Measurements from ENCODE around the gene PHRF1. TPM values are rescaled to one million over a fixed set of nuclear protein-coding genes. Genes with fewer than 3 reads are reported as not detected.
"Not testable (repeated sequence)": the region's sequence is repeated elsewhere in the genome, so short reads cannot be mapped to it uniquely, and the experiment has no call there.

PHRF1 gene
- total and polyA plus RNA-seq, 7 donors, result 6.6 to 29.3 (median 16.1) TPM

- Histone ChIP-seq H3K27ac (no peak overlapping the region), H3K4me3 (no peak overlapping the region), H3K4me1 (no peaks in the 10 kb centered on the region), H3K36me3 (peaks cover 0 to 32% (median 2%) of the 10 kb centered on the region in 4 donors), H3K9me3 (no peaks in the 10 kb centered on the region), H3K27me3 (peaks cover 0 to 2% (median 0%) of the 10 kb centered on the region in 3 donors)
- intact Hi-C loops (cut with DNase I), result no loop called here
- no peak for DNase-seq
- WGBS, 2 donors, result 75 to 79% methylated on average over 16 of the region's 16 CpGs
- TF ChIP-seq EP300 (IDR thresholded peaks at IDR 0.05) (no peak), POLR2A (IDR thresholded peaks at IDR 0.05) (no peak), POLR2AphosphoS5 (IDR thresholded peaks at IDR 0.05) (no peak), CTCF (IDR thresholded peaks at IDR 0.05) (no peak)
Observed at GRCh38 chr11:645536-645935, 69.3 kb downstream of the PHRF1 start.

- no peak for DNase-seq
- no peak for TF ChIP-seq CTCF (IDR thresholded peaks at IDR 0.05)
- no peak for TF ChIP-seq POLR2AphosphoS5 (IDR thresholded peaks at IDR 0.05)
- no peak for TF ChIP-seq EP300 (IDR thresholded peaks at IDR 0.05)
- TF ChIP-seq POLR2A (IDR thresholded peaks at IDR 0.05), result no peak
- no peak overlapping the region for H3K27ac ChIP-seq
- H3K4me3 ChIP-seq, result no peak overlapping the region
- WGBS, 2 donors, result 73 to 84% methylated on average over 14 of the region's 14 CpGs
- H3K4me1 ChIP-seq, result no peaks in the 10 kb centered on the region
- H3K27me3 ChIP-seq, result no peaks in the 10 kb centered on the region
- peaks cover 0 to 33% (median 4%) of the 10 kb centered on the region in 4 donors for H3K36me3 ChIP-seq
- intact Hi-C loops (cut with DNase I), result no loop called here
- H3K9me3 ChIP-seq, result no peaks in the 10 kb centered on the region
Observed at GRCh38 chr11:646214-646613, 69.9 kb downstream of the PHRF1 start.

- 84 to 91% methylated on average over 10 of the region's 14 CpGs for WGBS, 2 donors
- DNase-seq; H3K4me3 ChIP-seq; H3K27ac ChIP-seq; H3K27me3 ChIP-seq; H3K4me1 ChIP-seq; intact Hi-C loops (cut with DNase I); H3K9me3 ChIP-seq: not testable (repeated sequence)
- H3K36me3 ChIP-seq, result peaks cover 0 to 29% (median 3%) of the 10 kb centered on the region in 4 donors
Observed at GRCh38 chr11:647672-648158, 71.4 kb downstream of the PHRF1 start.

- H3K36me3 ChIP-seq, result peaks cover 0 to 23% (median 3%) of the 10 kb centered on the region in 4 donors
- 95 to 97% methylated on average over 10 of the region's 10 CpGs for WGBS, 2 donors
Observed at GRCh38 chr11:650482-650881, 74.2 kb downstream of the PHRF1 start.

GRCh38 chr11:653136-653535 is 76.9 kb downstream of the PHRF1 start:
- WGBS, 2 donors, result 89 to 91% methylated on average over 14 of the region's 14 CpGs
- not testable (repeated sequence) for H3K4me1 ChIP-seq

More at GRCh38 chr11:650482-650881, 74.2 kb downstream of the PHRF1 start:
- TF ChIP-seq EP300 (IDR thresholded peaks at IDR 0.05) (no peak), POLR2AphosphoS5 (IDR thresholded peaks at IDR 0.05) (no peak), CTCF (IDR thresholded peaks at IDR 0.05) (no peak), POLR2A (IDR thresholded peaks at IDR 0.05) (no peak)
- Histone ChIP-seq H3K27me3 (no peaks in the 10 kb centered on the region), H3K4me3 (no peak overlapping the region), H3K27ac (no peak overlapping the region), H3K4me1 (no peaks in the 10 kb centered on the region), H3K9me3 (no peaks in the 10 kb centered on the region)
- no peak for DNase-seq
- intact Hi-C loops (cut with DNase I), result no loop called here

GRCh38 chr11:653837-654236 is 77.6 kb downstream of the PHRF1 start:
- Histone ChIP-seq H3K27me3 (no peaks in the 10 kb centered on the region), H3K36me3 (peaks cover 0 to 41% (median 5%) of the 10 kb centered on the region in 4 donors), H3K27ac (no peak overlapping the region), H3K9me3 (no peaks in the 10 kb centered on the region), H3K4me1 (no peaks in the 10 kb centered on the region), H3K4me3 (no peak overlapping the region)
- TF ChIP-seq EP300 (IDR thresholded peaks at IDR 0.05), result no peak
- DNase-seq, result no peak
- 86 to 95% methylated on average over 15 of the region's 15 CpGs for WGBS, 2 donors
- intact Hi-C loops (cut with DNase I), result no loop called here

More at GRCh38 chr11:653136-653535, 76.9 kb downstream of the PHRF1 start:
- H3K27me3 ChIP-seq; H3K9me3 ChIP-seq; H3K27ac ChIP-seq; H3K4me3 ChIP-seq; DNase-seq; intact Hi-C loops (cut with DNase I): not testable (repeated sequence)
- H3K36me3 ChIP-seq, result peaks cover 0 to 34% (median 3%) of the 10 kb centered on the region in 4 donors

GRCh38 chr11:654444-654843 is 78.2 kb downstream of the PHRF1 start:
- H3K9me3 ChIP-seq; H3K27me3 ChIP-seq; H3K4me3 ChIP-seq; DNase-seq; H3K4me1 ChIP-seq; intact Hi-C loops (cut with DNase I); H3K27ac ChIP-seq: not testable (repeated sequence)
- peaks cover 0 to 46% (median 8%) of the 10 kb centered on the region in 4 donors for H3K36me3 ChIP-seq
- 80 to 89% methylated on average over 12 of the region's 12 CpGs for whole genome bisulfite sequencing, 2 donors
